ENCODE data around the gene ZNF541. TPM values are rescaled to one million over a fixed set of nuclear protein-coding genes. Genes with fewer than 3 reads are reported as not detected.

ZNF541 gene
- total and polyA plus RNA-seq, 2 experiments from 2014 or later: 0.26 to 0.42 TPM

DNA sequence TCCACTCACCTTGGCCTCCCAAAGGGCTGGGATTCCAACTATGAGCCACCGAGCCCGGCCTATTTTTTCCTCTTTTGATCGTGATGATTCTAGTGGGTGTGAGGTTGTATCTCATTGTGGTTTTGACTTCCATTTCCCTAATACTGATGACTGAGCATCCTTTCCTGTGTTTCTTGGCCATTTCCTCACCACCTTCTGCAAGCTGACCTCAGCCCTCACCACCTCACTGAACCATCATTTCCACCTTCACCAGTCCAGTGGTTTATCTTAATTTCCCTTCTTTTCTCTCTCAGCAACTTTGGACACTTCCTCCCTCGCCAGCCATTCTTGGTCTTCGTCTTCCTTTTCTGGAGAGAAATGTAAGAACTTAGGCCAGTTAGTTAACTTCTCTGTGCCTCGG is 23.0 kb upstream of the ZNF541 start:
- no peaks in the 10 kb centered on the region for H3K27me3 ChIP-seq (ENCODE audit: insufficient read depth)
- no peak for DNase-seq (ENCODE audit: low spot score)
- H3K79me2 ChIP-seq (replicated peaks; ENCODE audit: insufficient read depth): no peaks in the 10 kb centered on the region
- Mint-ChIP-seq H3K4me3 (no peak overlapping the region), H3K4me1 (peaks cover 15% of the 10 kb centered on the region; the same call in 2 of the 3 replicates), H3K27me3 (ENCODE audit: insufficient read depth, low read depth, poor library complexity) (peaks cover 9% of the 10 kb centered on the region), H3K27ac (no peak overlapping the region), H3K9me3 (no peaks in the 10 kb centered on the region; the same call in 2 of the 3 replicates), H3K36me3 (ENCODE audit: low read depth) (no peaks in the 10 kb centered on the region)
- TF ChIP-seq CREB1 (CRISPR knock-in tag; IDR thresholded peaks at IDR 0.05; ENCODE audit: low read depth) (no peak), STAT1 (IDR thresholded peaks at IDR 0.05; ENCODE audit: unreplicated experiment) (no peak), ZNF462 (CRISPR knock-in tag; IDR thresholded peaks at IDR 0.05) (no peak), ZNF331 (CRISPR knock-in tag; IDR thresholded peaks at IDR 0.05; ENCODE audit: low read depth) (no peak), NANOG (IDR thresholded peaks at IDR 0.05; ENCODE audit: borderline replicate concordance) (no peak), ZNF114 (CRISPR knock-in tag; IDR thresholded peaks at IDR 0.05) (no peak), JUNB (IDR thresholded peaks at IDR 0.05; ENCODE audit: unreplicated experiment) (no peak), EZH2phosphoT487 (IDR thresholded peaks at IDR 0.05; ENCODE audit: unreplicated experiment) (no peak)
- TF ChIP-seq, protein P1, sequence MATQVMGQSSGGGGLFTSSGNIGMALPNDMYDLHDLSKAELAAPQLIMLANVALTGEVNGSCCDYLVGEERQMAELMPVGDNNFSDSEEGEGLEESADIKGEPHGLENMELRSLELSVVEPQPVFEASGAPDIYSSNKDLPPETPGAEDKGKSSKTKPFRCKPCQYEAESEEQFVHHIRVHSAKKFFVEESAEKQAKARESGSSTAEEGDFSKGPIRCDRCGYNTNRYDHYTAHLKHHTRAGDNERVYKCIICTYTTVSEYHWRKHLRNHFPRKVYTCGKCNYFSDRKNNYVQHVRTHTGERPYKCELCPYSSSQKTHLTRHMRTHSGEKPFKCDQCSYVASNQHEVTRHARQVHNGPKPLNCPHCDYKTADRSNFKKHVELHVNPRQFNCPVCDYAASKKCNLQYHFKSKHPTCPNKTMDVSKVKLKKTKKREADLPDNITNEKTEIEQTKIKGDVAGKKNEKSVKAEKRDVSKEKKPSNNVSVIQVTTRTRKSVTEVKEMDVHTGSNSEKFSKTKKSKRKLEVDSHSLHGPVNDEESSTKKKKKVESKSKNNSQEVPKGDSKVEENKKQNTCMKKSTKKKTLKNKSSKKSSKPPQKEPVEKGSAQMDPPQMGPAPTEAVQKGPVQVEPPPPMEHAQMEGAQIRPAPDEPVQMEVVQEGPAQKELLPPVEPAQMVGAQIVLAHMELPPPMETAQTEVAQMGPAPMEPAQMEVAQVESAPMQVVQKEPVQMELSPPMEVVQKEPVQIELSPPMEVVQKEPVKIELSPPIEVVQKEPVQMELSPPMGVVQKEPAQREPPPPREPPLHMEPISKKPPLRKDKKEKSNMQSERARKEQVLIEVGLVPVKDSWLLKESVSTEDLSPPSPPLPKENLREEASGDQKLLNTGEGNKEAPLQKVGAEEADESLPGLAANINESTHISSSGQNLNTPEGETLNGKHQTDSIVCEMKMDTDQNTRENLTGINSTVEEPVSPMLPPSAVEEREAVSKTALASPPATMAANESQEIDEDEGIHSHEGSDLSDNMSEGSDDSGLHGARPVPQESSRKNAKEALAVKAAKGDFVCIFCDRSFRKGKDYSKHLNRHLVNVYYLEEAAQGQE (IDR thresholded peaks at IDR 0.05; ENCODE audit: unreplicated experiment): no peak
- TF ChIP-seq, protein P2, sequence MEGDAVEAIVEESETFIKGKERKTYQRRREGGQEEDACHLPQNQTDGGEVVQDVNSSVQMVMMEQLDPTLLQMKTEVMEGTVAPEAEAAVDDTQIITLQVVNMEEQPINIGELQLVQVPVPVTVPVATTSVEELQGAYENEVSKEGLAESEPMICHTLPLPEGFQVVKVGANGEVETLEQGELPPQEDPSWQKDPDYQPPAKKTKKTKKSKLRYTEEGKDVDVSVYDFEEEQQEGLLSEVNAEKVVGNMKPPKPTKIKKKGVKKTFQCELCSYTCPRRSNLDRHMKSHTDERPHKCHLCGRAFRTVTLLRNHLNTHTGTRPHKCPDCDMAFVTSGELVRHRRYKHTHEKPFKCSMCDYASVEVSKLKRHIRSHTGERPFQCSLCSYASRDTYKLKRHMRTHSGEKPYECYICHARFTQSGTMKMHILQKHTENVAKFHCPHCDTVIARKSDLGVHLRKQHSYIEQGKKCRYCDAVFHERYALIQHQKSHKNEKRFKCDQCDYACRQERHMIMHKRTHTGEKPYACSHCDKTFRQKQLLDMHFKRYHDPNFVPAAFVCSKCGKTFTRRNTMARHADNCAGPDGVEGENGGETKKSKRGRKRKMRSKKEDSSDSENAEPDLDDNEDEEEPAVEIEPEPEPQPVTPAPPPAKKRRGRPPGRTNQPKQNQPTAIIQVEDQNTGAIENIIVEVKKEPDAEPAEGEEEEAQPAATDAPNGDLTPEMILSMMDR (conservative IDR thresholded peaks at IDR 0.05; ENCODE audit: low read depth in 2 of 2): no peak
- no peak for ATAC-seq
- H4K20me1 ChIP-seq (replicated peaks; ENCODE audit: insufficient read depth): no peaks in the 10 kb centered on the region
- H3K4me3 ChIP-seq: no peak overlapping the region
- no peak overlapping the region for H2AFZ ChIP-seq
- peaks cover 13% of the 10 kb centered on the region for H3F3A ChIP-seq (replicated peaks; ENCODE audit: low read depth)
- no peak overlapping the region for H3K4me2 ChIP-seq
- H3K4me1 ChIP-seq (ENCODE audit: insufficient read depth): peaks cover 12% of the 10 kb centered on the region; the same call in 1 of the 2 replicates
- no peak overlapping the region for H3K27ac ChIP-seq (ENCODE audit: low read depth)
- no peaks in the 10 kb centered on the region for H3K36me3 ChIP-seq (ENCODE audit: insufficient read depth)
- no peaks in the 10 kb centered on the region for H3K9me2 ChIP-seq (ENCODE audit: insufficient read depth)

Data from GM23338 (cell line).